Glutamatergic neuron (in vitro differentiated cells): ENCODE data around the gene ZNF501. TPM values are rescaled to one million over a fixed set of nuclear protein-coding genes. Genes with fewer than 3 reads are reported as not detected.

Source experiments
- DNase-seq: peaks from one replicate; pipeline ENCODE4 v3.0.0; 2022
- H3K27ac Mint-ChIP-seq: one replicate; pipeline ENCODE4 v1.8.0; 2020; ENCODE audit warnings: mild to moderate bottlenecking, mixed read lengths, inconsistent platforms; ENCODE audit not compliant: unreplicated experiment
- H3K27me3 Mint-ChIP-seq: one replicate; pipeline ENCODE4 v1.8.0; 2020; ENCODE audit warnings: mild to moderate bottlenecking, moderate library complexity, mixed read lengths, inconsistent platforms; ENCODE audit not compliant: unreplicated experiment
- H3K36me3 Mint-ChIP-seq: one replicate; pipeline ENCODE4 v1.8.0; 2020; ENCODE audit warnings: mild to moderate bottlenecking, mixed read lengths, inconsistent platforms; ENCODE audit not compliant: unreplicated experiment
- H3K4me1 Mint-ChIP-seq: one replicate; pipeline ENCODE4 v1.8.0; 2020; ENCODE audit warnings: mild to moderate bottlenecking, low read depth, mixed read lengths, inconsistent platforms; ENCODE audit not compliant: unreplicated experiment
- H3K4me3 Mint-ChIP-seq: one replicate; pipeline ENCODE4 v1.8.0; 2020; ENCODE audit warnings: mild to moderate bottlenecking, mixed read lengths, inconsistent platforms; ENCODE audit not compliant: unreplicated experiment
- H3K9me3 Mint-ChIP-seq: one replicate; pipeline ENCODE4 v1.8.0; 2020; ENCODE audit warnings: mild to moderate bottlenecking, moderate library complexity, mixed read lengths, inconsistent platforms; ENCODE audit not compliant: unreplicated experiment
- long read RNA-seq: library from polyadenylated mRNA; unstranded; transcript quantifications from one replicate; pipeline ENCODE4 v2.0.0, GENCODE V29; 2020; ENCODE audit not compliant: unreplicated experiment
- total RNA-seq: library from RNA; stranded (reverse); fragmentation: NEBNext Ultra II Directional; extraction: Animal tissue kit (Norgen Biotek cat#: 25700); gene quantifications from one replicate; pipeline ENCODE4 v1.2.1, GENCODE V29; 2021; ENCODE audit not compliant: unreplicated experiment
- TF ChIP-seq, protein P1 (sequence below): fragments of 200-600 bp; sonication (generic); IDR thresholded peaks from one replicate; pipeline ENCODE4 v1.5.0; 2021; ENCODE audit not compliant: partially characterized antibody, unreplicated experiment

ZNF501 gene
- total RNA-seq: 6.2 TPM
- long read RNA-seq, partial matches to known transcripts: 0 of 4 reads
- long read RNA-seq, other reads (novel, unspliced or antisense): 1 of 4 reads

DNA sequence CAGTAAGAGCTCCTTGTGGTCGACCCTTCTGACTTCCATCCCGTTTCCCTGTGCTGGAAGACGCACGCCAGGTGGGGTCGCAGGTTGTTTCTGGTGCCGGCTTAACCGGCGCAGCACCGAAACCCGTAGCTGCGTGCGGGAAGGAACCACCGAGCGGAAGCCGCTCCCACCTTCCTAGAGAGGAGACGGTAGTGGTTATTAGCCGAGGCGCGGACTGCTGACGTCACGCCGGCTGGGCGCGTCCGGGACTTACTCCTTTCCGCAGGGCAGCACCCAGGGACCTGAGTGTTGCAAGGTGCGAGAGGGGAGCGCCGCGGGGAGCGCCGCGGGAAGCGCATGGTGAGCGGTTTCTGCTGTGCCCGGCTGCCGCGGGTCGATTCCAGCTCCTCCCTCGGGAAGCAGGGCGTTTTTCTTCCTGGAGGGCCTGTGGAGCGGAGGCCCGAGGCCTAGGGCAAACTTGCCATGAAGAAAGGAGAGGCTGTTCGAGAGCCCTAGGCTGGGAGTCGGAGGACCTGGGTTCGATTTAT lies at the start of gene ZNF501:
ZNF501 (plus strand) TSS at position 252 of the 527 bp plus-strand sequence. CDS start 4,787 bp downstream, outside the sequence.
- H3K9me3 Mint-ChIP-seq: peaks cover 11% of the 10 kb centered on the region
- peak within 1 kb of the TSS; percentile 85 for H3K4me3 Mint-ChIP-seq
- H3K27me3 Mint-ChIP-seq: peaks cover 5% of the 10 kb centered on the region
- TF ChIP-seq, protein P1, sequence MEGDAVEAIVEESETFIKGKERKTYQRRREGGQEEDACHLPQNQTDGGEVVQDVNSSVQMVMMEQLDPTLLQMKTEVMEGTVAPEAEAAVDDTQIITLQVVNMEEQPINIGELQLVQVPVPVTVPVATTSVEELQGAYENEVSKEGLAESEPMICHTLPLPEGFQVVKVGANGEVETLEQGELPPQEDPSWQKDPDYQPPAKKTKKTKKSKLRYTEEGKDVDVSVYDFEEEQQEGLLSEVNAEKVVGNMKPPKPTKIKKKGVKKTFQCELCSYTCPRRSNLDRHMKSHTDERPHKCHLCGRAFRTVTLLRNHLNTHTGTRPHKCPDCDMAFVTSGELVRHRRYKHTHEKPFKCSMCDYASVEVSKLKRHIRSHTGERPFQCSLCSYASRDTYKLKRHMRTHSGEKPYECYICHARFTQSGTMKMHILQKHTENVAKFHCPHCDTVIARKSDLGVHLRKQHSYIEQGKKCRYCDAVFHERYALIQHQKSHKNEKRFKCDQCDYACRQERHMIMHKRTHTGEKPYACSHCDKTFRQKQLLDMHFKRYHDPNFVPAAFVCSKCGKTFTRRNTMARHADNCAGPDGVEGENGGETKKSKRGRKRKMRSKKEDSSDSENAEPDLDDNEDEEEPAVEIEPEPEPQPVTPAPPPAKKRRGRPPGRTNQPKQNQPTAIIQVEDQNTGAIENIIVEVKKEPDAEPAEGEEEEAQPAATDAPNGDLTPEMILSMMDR: no peak
- peaks cover 2% of the 10 kb centered on the region for H3K4me1 Mint-ChIP-seq
- H3K27ac Mint-ChIP-seq: peak within 1 kb of the TSS; percentile 67
- DNase-seq: peak; percentile 96
- H3K36me3 Mint-ChIP-seq: peaks cover 39% of the 10 kb centered on the region

DNA sequence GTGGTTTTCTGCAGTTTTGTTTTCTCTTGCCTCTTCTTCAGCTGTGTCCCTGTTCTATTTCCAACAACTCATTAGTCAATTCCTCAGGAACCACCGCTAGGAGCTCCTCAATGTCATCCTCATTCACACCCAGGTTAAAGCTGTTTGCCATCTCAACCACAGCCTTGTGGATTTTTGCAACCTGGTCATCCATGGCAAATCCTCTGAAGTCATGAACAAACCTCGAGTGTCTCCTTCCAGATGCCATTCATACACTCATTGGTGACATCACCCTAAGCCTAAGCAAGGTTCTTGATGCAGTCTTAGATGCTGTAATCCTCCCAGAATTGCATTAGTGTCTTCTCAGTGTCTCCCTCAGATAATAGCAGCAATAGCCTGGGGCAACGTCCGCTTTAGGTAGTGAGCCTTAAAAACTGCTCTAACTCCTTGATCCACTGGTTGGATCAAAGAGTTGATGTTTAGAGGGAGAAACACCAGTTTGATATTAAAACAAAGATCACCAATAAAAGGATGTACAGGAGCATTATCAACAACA lies 48.4 kb upstream of the ZNF501 start:
- Mint-ChIP-seq H3K36me3 (peaks cover 36% of the 10 kb centered on the region), H3K9me3 (peaks cover 4% of the 10 kb centered on the region), H3K27me3 (peaks cover 11% of the 10 kb centered on the region), H3K4me3 (no peak overlapping the region), H3K4me1 (peaks cover 5% of the 10 kb centered on the region), H3K27ac (no peak overlapping the region)
- TF ChIP-seq, protein P1: no peak
- DNase-seq: no peak

- peaks cover 8% of the 10 kb centered on the region for H3K27me3 Mint-ChIP-seq
- peaks cover 5% of the 10 kb centered on the region for H3K4me1 Mint-ChIP-seq
- H3K9me3 Mint-ChIP-seq: peaks cover 4% of the 10 kb centered on the region
- peaks cover 36% of the 10 kb centered on the region for H3K36me3 Mint-ChIP-seq
- no peak for DNase-seq
- no peak overlapping the region for H3K4me3 Mint-ChIP-seq
- TF ChIP-seq, protein P1: no peak
- no peak overlapping the region for H3K27ac Mint-ChIP-seq
Measured at GRCh38 chr3:44682182-44682896, 47.1 kb upstream of the ZNF501 start.

DNA sequence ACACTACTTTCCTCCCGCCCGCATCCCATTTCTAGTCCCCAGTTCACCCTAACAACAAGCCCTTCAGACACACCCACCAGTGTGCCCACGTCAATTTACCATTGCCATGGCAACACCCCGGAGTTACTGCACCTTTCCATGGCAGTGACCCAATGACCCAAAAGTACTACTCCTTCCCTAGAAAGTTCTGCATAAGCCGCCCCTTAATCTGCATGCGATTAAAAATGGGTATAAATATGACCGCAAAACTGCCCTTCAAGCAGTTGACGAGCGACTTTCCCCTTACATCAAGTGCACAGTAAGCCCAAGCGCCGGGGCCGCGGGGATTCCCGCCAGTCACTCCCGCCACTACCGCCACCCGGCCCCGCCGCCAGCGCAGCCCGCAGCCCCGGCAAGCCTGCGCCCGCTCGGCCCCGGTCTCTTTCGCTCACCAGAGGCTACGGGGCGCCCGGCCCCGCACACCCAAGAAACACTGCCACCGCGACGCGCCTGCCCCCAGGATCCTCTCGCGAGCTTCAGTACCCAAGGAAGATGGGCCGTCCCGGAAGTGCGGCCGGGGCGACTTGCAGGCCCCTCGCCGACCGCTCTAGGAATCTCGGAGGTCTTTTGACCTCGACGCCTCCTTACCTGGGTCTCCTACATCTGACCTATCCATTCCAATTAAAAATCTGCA lies 44.2 kb upstream of the ZNF501 start:
- H3K4me1 Mint-ChIP-seq: peaks cover 5% of the 10 kb centered on the region

More for the DNA sequence above, 44.2 kb upstream of the ZNF501 start:
- peak; percentile 82 for DNase-seq
- Mint-ChIP-seq H3K36me3 (peaks cover 36% of the 10 kb centered on the region), H3K27ac (peak overlapping the region; percentile 62), H3K9me3 (peaks cover 4% of the 10 kb centered on the region), H3K4me3 (peak overlapping the region; percentile 96), H3K27me3 (peaks cover 9% of the 10 kb centered on the region)
- TF ChIP-seq, protein P1: no peak
